GM21390 (cell line): ENCODE data around the gene SLC25A45.
A peak's percentile ranks its signal among the peaks of the same experiment; 100 is the strongest.
"Not testable (repeated sequence)": the region's sequence is repeated elsewhere in the genome, so short reads cannot be mapped to it uniquely, and the experiment has no call there.

Source experiments
- ATAC-seq: cut with Tn5 transposase; IDR thresholded peaks from one replicate; pipeline ENCODE4 v1.9.1; 2021; ENCODE audit not compliant: unreplicated experiment

SLC25A45 gene

DNA sequence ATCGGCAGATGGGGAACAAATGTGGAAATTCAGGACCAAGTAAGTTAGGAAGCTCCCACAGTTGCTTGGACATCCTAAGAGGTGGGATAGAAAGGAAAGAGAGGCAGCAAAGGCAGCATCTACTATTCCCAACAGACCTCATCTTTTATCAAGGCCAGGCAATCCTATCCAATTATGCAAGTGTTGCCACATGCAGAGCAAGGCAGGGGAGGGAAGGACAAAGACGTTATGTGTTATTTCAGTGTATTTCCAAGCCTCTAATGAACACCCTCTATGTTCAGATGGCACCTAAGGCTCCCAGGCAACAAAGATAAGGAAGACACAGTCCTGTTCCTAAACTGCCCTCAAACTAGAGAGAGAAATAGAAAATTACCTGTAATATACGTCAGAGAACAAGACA is 18.7 kb downstream of the SLC25A45 start:
- ATAC-seq, result no peak

DNA sequence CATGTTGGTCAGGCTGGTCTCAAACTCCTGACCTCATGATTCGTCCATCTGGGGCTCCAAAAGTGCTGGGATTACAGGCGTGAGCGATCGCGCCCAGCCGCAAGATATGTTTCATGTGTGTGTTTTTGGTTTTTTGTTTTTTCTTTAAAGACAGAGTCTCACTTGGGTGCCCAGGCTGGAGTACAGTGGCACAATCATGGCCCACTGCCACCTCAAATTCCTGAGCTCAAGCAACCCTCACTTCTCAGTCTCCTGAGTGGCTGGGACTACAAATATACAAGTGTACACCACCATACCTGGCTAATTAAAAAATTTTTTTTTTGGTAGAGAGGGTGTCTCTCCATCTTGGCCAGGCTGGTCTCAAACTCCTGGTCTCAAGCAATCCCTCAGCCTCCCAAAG is 19.5 kb downstream of the SLC25A45 start:
- ATAC-seq, result no peak

DNA sequence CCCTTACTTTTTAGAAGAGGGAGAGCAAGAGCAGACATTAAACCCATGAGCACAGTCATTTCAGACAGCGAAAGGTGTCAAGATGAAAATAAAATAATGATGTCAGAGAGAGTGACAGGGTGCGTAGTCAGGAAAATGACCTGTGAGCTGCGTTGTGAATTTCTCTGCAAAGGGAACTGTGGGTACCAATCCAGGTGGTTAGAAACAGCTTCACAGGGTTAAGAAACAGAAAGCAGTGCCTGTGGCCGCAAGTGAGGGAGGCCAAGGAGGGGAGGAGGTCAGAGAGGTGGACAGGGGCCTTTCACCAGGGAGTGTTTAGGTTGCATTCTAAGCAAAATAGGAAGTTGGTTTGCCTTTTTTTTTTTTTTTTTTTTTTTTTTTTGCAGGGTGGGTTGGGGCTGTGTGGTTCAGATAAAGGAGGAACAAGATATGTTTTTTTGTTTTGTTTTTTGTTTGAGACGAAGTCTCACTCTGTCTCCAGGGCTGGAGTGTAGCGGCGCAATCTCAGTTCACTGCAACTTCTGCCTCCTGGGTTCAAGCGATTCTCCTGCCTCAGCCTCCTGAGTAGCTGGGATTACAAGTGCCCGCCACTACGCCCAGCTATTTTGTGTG is 20.0 kb downstream of the SLC25A45 start:
- ATAC-seq, result no peak

DNA sequence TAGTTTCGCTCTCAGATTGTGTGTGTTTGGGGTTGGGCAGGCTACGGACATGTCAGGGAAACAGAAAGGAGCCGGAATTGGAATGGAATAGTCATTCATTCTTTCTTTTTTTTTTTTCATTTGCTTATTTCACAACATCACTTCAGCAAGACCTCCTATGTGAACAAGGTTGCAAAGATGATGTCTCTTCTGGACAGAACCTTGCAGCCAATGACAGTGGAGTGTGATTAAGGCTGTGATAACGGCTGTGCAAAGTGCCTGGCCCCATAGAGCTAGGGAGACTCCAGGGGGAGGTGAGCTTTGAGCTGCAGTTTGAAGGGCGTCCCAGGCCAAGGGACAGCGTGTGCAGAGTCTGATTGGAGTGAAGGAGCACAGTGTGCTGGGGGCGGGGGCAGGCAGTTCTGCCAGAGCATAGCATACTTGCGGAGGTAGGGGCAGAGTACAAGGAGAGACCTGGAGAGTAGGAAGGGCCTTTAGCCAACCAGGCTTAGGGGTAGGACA is 24.5 kb downstream of the SLC25A45 start:
- no peak for ATAC-seq

DNA sequence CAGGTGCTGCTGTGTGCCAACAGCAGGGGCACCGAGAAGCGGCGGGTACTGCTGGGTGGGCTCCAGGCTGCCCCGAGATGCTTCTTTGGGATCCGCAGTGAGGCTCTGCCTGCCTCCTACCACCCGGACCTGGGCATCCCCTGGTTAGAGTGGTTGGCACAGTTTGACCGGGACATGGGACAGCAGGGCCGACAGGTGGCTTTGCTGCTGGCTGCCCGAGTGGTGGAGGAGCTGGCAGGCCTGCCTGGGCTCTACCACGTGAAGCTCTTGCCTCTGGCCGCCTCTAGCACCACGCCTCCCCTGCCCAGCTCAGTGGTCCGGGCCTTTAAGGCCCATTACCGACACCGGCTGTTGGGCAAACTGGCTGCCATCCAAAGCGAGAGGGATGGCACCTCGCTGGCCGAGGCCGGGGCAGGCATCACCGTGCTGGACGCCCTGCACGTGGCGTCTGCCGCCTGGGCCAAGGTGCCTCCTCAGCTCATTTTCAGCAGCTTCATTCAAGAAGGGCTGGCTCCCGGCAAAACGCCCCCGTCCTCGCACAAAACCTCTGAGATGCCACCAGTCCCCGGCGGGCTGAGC is 26.0 kb downstream of the SLC25A45 start:
- no peak for ATAC-seq

DNA sequence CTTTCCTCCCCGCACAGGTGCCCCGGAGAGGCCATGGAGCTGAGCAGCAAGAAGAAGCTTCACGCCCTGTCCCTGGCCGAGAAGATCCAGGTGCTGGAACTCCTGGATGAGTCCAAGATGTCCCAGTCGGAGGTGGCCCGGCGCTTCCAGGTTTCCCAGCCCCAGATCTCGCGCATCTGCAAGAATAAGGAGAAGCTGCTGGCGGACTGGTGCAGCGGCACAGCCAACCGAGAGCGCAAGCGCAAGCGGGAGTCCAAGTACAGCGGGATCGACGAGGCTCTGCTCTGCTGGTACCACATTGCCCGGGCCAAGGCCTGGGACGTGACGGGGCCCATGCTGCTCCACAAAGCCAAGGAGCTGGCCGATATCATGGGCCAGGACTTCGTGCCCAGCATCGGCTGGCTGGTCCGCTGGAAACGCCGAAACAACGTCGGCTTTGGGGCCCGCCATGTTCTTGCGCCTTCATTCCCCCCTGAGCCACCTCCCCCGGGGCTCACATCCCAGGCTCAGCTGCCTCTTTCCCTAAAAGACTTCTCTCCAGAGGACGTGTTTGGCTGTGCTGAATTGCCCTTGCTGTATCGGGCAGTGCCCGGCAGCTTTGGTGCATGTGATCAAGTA is 26.6 kb downstream of the SLC25A45 start:
- no peak for ATAC-seq

DNA sequence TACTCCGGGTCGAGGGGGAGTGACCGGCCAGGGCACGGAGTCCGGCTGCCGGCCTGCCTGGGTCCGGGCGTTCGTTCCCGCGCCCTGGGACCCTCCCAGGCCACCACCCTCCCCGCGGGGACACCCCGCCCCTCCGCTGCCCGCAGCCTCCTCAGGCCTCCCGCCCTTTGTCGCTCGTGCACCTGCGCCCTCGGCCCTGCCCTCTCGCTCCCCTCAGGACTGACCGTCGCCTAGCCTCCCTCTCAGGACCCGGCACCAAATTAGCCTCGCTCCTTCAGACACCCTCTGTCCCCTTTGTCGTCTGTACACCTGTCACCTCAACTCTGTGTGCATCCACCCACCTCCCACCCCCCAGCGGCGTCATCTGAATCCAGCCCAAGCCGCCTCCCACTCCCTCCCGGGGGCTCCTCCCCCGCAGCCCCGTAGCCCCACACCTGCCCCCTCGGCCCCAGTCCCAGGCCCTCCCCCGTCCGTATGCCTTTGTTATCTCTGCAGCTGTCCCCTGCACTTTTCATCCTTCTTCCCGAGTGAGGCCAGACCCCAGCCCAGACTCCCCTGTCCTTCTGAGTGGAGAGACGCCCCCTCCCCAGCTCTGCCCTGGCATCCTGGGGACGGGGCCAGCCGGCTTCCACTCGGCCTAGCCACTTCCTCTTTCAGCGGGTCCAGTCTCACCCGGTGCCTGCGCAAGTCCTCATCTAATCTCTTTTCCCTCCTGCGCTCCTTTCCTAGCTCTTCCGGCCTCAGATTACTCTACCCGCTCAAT is 27.3 kb downstream of the SLC25A45 start:
- ATAC-seq, result peak; percentile 34

DNA sequence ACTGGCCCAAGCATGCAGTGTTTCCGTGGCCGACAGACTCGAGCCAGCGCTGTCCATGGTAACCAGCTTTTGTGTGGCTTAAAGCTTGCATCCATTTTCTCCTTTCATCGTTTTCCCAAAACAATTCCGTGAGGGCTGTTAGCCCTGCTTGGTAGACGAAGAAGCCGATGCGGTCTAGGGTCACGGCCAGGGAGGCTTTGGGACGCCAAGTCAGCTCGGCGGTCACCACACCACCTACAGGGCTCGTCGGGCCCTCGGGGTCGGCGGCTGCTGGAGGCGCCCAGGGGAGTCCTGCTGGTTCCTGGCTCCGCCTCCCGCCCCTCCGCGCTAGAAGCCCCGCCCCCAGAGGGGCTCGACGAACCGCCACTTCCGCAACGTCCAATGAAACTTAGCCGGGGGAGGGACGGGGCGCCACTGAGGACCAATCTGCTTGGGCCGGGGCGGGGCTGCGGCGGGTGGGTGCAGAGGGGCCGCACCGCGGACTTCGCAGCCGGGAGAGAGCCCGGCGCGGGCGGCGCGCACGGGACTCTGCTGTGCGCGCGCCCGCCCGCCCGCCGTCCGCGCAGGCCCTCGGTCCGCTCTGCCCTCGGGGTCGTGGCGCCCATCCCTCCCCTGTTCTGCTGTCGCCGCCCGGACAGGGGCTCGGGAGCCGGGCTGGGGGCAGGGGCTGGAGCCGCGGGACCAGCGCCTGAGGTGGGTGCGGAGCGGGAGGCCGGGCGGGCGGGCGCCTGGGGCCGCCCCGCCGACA is 28.0 kb downstream of the SLC25A45 start, which contains the start of gene TIGD3:
Gene TIGD3 (plus strand): TSS at position 487 of the 748 bp plus-strand sequence. CDS start 1,058 bp downstream, outside the sequence.
- ATAC-seq, result peak; percentile 83

DNA sequence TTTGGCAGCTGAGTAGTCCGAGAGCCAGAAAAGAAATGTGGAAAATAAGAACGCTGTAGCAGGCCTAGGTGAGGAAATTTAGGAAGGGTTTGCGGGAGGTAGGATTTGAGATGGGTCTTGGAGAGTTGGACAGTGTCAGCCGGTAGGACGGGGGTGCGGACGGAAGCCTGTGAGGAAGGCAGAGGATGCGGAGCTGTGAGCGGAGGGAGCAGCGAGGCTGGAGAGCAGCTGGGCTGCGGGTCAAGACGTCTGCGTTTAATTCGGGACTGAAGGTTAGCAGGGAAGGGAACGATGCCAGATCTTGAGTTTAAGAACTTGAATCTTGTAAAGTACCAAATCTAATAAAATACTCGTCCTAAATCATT is 28.6 kb downstream of the SLC25A45 start:
- no peak for ATAC-seq

DNA sequence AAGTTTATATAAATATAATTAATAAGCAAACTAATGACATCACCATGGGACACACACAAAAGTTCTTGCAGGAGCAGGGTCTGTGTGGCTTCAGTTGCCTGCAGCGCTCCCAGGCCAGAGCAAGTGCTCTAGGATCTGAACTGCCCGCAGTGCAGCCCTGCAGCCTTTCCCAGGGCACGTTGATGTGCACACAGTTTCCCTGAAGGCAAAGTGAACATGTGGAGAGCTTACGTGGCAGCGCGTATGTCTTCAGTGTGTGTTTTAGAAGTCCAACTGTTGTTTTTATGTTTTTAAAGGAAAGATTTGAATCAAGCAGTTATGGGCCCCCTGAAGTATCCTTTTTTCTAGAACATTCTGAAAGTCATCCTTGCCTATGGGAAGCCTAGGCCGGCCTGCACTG is 29.1 kb downstream of the SLC25A45 start:
- no peak for ATAC-seq

DNA sequence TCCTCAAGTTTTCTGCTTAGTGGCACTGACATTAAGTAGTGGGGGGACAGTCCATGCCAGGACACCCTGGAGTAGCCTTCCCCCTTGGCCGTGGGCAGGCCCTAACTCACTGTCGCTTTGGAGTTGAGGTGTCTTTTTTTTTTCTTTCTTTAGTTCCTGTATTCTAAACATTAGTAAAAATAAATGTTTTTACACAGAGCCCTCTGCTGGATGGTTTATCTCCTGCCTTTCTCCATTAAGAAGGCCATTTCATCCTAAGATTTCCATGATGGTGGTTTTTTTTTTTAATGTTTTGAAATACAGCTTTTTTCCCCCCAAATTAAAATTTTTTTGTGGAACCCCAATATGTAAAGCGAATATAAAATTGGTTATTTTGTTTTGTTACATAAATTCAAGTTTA is 29.7 kb downstream of the SLC25A45 start:
- ATAC-seq, result no peak

DNA sequence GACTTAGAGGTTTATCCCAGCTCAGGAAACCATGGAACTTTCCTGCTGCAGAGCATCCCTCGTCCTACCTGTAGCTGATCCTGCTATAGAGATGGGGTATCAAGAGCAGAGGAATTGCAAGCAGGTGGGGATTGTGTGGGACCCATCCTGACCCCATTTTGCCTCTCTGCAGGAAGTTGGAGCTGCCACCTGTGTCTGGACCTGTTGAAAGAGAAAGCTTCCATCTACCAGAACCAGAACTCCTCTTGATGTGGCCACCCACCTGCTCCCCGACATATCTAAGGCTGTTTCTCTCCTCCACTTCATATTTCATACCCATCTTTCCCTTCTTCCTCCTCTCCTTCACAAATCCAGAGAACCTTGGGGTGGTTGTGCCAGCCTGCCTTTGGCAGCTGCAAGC is 30.9 kb downstream of the SLC25A45 start:
- ATAC-seq, result no peak

DNA sequence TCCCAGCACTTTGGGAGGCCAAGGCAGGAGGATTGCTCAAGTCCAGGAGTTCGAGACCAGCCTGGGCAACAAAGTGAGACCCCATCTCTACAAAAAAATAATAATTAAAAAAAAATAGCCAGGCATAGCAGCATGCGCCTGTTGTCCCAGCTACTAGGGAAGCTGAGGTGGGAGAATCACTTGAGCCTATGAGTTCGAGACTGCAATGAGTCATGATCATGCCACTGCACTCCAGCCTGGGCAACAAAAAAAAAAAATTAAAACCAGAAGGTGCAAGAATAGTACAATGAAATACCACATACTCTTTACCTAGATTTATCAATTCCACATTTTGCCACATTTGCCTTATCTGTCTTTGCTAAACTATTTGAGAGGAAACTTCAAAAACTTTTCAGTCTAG is 40.6 kb downstream of the SLC25A45 start:
- ATAC-seq, result no peak

DNA sequence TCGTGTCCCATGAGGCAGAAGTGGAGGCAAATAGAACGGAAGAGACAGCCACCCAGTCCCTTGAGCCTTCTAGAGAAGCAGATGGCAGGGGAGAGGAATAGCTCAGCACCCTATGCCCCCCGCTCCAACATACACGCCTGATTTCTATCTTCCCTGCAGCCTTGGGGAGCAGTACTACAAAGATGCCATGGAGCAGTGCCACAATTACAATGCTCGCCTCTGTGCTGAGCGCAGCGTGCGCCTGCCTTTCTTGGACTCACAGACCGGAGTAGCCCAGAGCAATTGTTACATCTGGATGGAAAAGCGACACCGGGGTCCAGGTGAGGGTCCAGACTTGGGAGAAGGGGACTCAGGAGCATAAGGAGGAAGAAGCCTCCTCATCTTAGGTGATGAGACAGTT is 42.2 kb downstream of the SLC25A45 start:
- no peak for ATAC-seq

DNA sequence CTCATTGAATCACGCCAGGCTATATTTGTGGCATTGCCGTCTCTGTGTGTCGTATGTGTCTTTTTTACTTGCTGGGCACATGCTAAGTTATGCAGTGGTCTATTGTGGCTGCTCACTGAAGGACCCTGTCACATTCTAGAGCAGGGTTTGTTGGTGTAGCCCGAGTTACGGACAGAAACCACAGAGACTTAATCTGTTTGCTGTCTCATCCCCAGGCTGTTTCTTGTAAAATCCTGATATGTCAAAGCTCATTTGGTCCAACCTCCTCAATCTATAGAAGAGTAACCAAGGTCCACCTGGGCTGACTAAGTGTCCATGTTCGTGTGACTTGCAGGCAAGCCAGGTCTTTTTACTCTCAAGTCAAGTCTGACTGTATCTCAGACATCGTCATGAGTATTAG is 43.8 kb downstream of the SLC25A45 start:
- ATAC-seq, result no peak

DNA sequence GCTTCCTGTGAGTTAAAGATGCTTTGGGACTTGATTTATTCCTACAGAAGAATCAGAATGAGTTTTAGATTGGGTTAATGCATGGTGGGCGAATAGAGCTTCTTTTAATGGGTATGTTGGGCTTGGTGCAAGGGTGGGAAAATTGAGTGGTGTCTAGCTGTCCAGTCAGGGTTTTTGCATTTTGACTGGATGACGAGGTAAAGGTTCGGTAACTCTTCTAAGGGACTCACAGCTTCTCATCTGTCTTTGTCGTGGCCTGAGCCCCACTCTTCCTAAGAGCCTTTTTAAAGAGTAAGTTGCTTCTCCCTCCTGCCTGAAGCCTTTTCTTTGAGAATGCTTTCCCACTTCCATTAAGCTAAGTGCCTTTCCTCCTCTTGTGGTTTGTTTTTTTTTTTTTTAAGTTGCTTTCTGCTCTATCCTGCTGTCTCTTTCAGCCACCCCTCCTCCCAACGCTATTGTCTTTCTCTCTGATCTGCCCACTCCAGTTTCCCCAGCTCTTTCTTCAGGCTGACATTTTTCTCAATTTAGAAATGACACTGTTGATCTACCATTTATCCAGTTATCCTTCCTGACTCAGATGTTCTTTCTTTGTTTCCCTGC is 47.6 kb downstream of the SLC25A45 start:
- ATAC-seq, result no peak

DNA sequence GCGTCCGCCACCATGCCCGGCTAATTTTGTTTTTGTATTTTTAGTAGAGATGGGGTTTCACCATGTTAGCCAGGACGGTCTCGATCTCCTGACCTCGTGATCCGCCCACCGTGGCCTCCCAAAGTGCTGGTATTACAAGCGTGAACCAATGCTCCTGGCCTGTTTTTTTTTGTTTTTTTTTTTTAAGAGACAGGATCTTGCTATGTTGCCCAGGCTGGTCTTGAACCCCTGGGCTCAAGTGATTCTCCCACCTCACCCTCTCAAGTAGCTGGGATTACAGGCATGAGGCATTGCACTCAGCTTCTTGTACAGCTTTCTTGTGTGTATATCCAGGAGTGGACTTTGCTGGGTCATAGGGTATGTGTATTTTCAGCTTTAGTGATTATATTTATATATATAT is 49.9 kb downstream of the SLC25A45 start:
- not testable (repeated sequence) for ATAC-seq

DNA sequence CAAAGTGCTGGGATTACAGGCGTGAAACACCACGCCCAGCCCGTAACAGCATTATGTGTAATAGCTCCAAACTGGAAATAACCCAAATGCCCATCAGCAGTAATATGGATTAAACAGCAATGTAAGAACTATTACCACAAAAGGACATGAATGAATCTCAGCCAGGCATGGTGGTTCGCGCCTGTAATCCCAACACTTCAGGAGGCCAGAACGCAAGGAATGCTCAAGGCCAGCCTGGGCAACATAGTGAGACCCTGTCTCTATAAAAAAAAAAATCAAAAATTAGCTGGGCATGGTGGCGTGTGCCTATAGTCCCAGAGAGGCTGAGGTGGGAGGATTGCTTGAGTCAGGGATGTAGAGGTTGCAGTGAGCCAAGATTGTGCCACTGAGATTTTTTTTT is 51.9 kb downstream of the SLC25A45 start:
- ATAC-seq, result no peak

DNA sequence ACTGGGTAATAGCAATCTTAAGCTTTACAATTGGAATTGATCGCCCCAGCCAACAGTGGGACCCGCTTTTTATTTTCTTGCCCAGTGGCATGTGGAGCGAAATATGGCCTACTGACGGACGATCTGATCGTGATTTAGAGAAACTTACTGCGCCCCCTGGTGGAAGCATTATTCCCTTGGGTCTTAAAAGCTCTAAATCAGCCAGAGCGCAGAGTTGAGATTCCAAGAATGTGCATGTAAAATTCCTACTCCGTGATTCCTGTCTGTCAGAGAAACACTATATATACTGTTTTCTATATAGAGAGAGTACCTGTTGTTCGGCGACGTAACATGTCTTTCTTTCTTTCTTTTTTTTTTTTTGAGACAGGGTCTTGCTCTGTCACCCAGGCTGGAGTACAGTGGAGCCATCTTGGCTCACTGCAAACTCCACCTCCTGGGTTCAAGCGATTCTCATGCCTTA is 52.5 kb downstream of the SLC25A45 start:
- ATAC-seq, result no peak

DNA sequence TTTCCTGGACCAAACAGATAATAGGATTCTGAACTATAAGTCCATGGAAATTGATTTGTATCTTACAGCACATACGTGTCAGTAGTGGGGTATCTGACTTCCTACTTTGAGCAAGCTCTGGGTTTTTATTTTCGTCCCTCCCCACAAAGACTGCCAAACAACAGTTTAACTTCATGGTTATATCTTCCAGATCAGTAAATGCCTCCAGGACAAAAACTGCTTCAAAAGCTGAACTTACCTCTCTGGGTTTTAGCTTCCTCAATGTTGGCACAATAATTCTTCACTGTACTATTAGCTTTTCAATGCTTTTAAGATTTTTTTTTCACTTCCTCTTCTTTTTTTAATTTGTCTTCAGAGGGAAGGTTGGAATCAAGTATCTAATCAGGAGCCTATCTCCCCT is 53.0 kb downstream of the SLC25A45 start:
- ATAC-seq, result no peak

DNA sequence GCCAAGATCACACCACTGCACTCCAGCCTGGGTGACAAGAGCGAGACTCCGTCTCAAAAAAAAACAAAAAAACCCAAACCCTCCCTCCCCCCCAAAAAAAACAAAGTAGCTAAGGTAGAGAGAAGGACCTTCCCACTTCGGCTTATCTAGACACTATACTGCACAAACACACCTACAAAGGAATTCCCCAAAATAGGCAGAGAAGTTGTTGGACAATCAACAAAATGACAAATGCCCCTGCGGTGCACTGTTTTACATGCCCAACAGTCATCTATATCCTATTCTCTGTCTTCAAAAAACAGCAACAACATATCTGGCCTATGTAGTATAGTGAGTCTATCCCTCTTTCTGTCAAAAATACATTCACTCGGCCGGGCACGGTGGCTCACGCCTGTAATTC is 55.4 kb downstream of the SLC25A45 start:
- no peak for ATAC-seq
